HCT116 (cell line): ENCODE measurements around the gene ZNF236. TPM values are rescaled to one million over a fixed set of nuclear protein-coding genes. Genes with fewer than 3 reads are reported as not detected.

ENCODE experiments used
- ATAC-seq: fragments of 200-7000 bp; cut with Tn5 transposase; 2 replicates; pipeline ENCODE4 v1.9.1; 2020; ENCODE audit warnings: mild to moderate bottlenecking, moderate library complexity
- BruUV-seq: library from RNA; stranded (reverse); fragments of 400-500 nt; replicated peaks from 2 replicates; lab custom pipeline; 2021; lab: Mats Ljungman, UMichigan
- CTCF ChIA-PET: fragments of 300-600 bp; sonication (Branson Sonifier 250); formaldehyde crosslinking; loops from one replicate; lab custom pipeline; 2021; ENCODE audit warnings: antibody characterized with exemption; lab: Charles Lee
- POLR2A ChIA-PET: fragments of 300-600, 350-600 bp; sonication (Branson Sonifier 250); formaldehyde crosslinking; loops from one replicate; lab custom pipeline; 2021; ENCODE audit warnings: antibody characterized with exemption; lab: Charles Lee
- RAD21 ChIA-PET, 2 experiments: fragments of 300-600 bp; sonication (Branson Sonifier 250); formaldehyde crosslinking; loops; one replicate each; lab custom pipeline; 2023; ENCODE audit warnings: low total read pairs in 2 of 2; ENCODE audit not compliant: uncharacterized antibody in 2 of 2, unreplicated experiment in 2 of 2, low non-redundant PET in 1 of 2; lab: Charles Lee
- DNase-seq: peaks from one replicate; pipeline ENCODE4 v3.0.0-alpha.2; 2010; ENCODE audit warnings: low read depth, low spot score
- H2AFZ ChIP-seq: fragments of 200-600 bp; shearing (Covaris generic), sonication (generic); 2 replicates; pipeline ENCODE4 v1.6.1; 2017; ENCODE audit warnings: low read depth, mixed run types, mixed read lengths, antibody characterized with exemption, low read length; ENCODE audit not compliant: poor library complexity, severe bottlenecking
- H3K27ac ChIP-seq: 2 replicates; pipeline ENCODE4 v1.5.1; 2012; ENCODE audit warnings: low read depth, low read length
- H3K27me3 ChIP-seq: fragments of 200-600 bp; sonication (generic); 2 replicates; pipeline ENCODE4 v1.6.1; 2016; ENCODE audit warnings: mixed run types, low read length, mixed read lengths; ENCODE audit not compliant: insufficient read depth
- H3K36me3 ChIP-seq, 2 experiments: fragments of 200-500 bp in 1 of 2; fragments of 200-600 bp in 1 of 2; sonication (Bioruptor generic) in 1 of 2; sonication (generic) in 1 of 2; 2 replicates each; pipeline versions ENCODE4 v1.5.1 to v1.6.1; 2014 to 2016; ENCODE audit warnings: low read length in 2 of 2, inconsistent platforms in 1 of 2, mixed read lengths in 1 of 2, mixed run types in 1 of 2; ENCODE audit not compliant: insufficient read depth in 2 of 2, control insufficient read depth in 1 of 2
- H3K4me1 ChIP-seq, 2 experiments: fragments of 200-600 bp in 1 of 2; sonication (generic) in 1 of 2; 2 replicates each; pipeline versions ENCODE4 v1.5.1 to v1.6.1; 2012 to 2017; ENCODE audit warnings: low read length in 2 of 2, inconsistent platforms in 1 of 2, mild to moderate bottlenecking in 1 of 2, mixed read lengths in 1 of 2, mixed run types in 1 of 2, moderate library complexity in 1 of 2; ENCODE audit not compliant: insufficient read depth in 2 of 2, control insufficient read depth in 1 of 2
- H3K4me2 ChIP-seq: fragments of 200-600 bp; sonication (generic); 2 replicates; pipeline ENCODE4 v1.6.1; 2017; ENCODE audit warnings: mixed run types, low read length, mixed read lengths
- H3K4me3 ChIP-seq, 2 experiments: fragments of 200-600 bp in 1 of 2; sonication (generic) in 1 of 2; replicated peaks in 1 of 2; 2 replicates each; pipeline ENCODE4 v1.5.1; 2011 to 2016; ENCODE audit warnings: low read length in 2 of 2, control low read depth in 1 of 2, low read depth in 1 of 2, mild to moderate bottlenecking in 1 of 2, mixed read lengths in 1 of 2, mixed run types in 1 of 2
- H3K79me2 ChIP-seq: fragments of 200-600 bp; sonication (generic); 2 replicates; pipeline ENCODE4 v1.6.1; 2017; ENCODE audit warnings: mild to moderate bottlenecking, mixed run types, low read length, moderate library complexity, mixed read lengths; ENCODE audit not compliant: insufficient read depth
- H3K9ac ChIP-seq: fragments of 200-600 bp; sonication (generic); 2 replicates; pipeline ENCODE4 v1.6.1; 2016; ENCODE audit warnings: low read length, mixed read lengths
- H3K9me2 ChIP-seq: fragments of 200-600 bp; sonication (generic), shearing (Covaris generic); 2 replicates; pipeline ENCODE4 v1.6.1; 2017; ENCODE audit warnings: mixed run types, mild to moderate bottlenecking, moderate library complexity; ENCODE audit not compliant: insufficient read depth
- H3K9me3 ChIP-seq, 2 experiments: fragments of 200-500 bp in 1 of 2; fragments of 200-600 bp in 1 of 2; sonication (Bioruptor generic) in 1 of 2; sonication (generic) in 1 of 2; 2 replicates each; pipeline ENCODE4 v1.6.1; 2014 to 2017; ENCODE audit warnings: low read length in 2 of 2, mixed read lengths in 2 of 2, inconsistent platforms in 1 of 2, low read depth in 1 of 2, mild to moderate bottlenecking in 1 of 2, mixed run types in 1 of 2, moderate library complexity in 1 of 2; ENCODE audit not compliant: control insufficient read depth in 1 of 2, insufficient read depth in 1 of 2
- H4K20me1 ChIP-seq: fragments of 200-600 bp; sonication (generic), shearing (Covaris generic); 2 replicates; pipeline ENCODE4 v1.6.1; 2017; ENCODE audit warnings: mixed run types, mild to moderate bottlenecking, moderate library complexity; ENCODE audit not compliant: insufficient read depth
- CEBPB ChIP-seq: IDR thresholded peaks from 2 replicates; pipeline ENCODE4 v1.6.1; 2012; ENCODE audit warnings: low read depth
- EGR1 ChIP-seq: IDR thresholded peaks from 2 replicates; pipeline ENCODE4 v1.6.1; 2012; ENCODE audit warnings: low read depth
- EZH2phosphoT487 ChIP-seq: fragments of 200-600 bp; IDR thresholded peaks from 2 replicates; pipeline ENCODE4 v1.6.1; 2018; ENCODE audit warnings: antibody characterized with exemption, borderline replicate concordance
- POLR2A ChIP-seq: IDR thresholded peaks from 2 replicates; pipeline ENCODE4 v1.7.0; 2011; ENCODE audit warnings: borderline replicate concordance; ENCODE audit not compliant: insufficient read depth, insufficient read length; ENCODE audit errors: extremely low read depth
- SP1 ChIP-seq: IDR thresholded peaks from 2 replicates; pipeline ENCODE4 v1.6.1; 2012; ENCODE audit warnings: low read depth
- TCF7L2 ChIP-seq: IDR thresholded peaks from 2 replicates; pipeline ENCODE4 v1.7.0; 2011; ENCODE audit warnings: borderline replicate concordance, inconsistent platforms; ENCODE audit not compliant: insufficient read depth, insufficient read length; ENCODE audit errors: extremely low read depth
- YY1 ChIP-seq: IDR thresholded peaks from 2 replicates; pipeline ENCODE4 v1.6.1; 2011; ENCODE audit warnings: low read length, low read depth, moderate library complexity, mild to moderate bottlenecking; ENCODE audit not compliant: insufficient replicate concordance; ENCODE audit errors: extremely low read depth
- ZBTB33 ChIP-seq: IDR thresholded peaks from 2 replicates; pipeline ENCODE4 v1.6.1; 2011; ENCODE audit warnings: mild to moderate bottlenecking, low read length, moderate library complexity; ENCODE audit not compliant: insufficient replicate concordance; ENCODE audit errors: extremely low read depth
- ZNF274 ChIP-seq: fragments of 200-500 bp; sonication (Bioruptor generic); IDR thresholded peaks from 2 replicates; pipeline ENCODE4 v1.6.1; 2014; ENCODE audit warnings: mild to moderate bottlenecking, low read depth, low read length, inconsistent platforms
- intact Hi-C: fragments of 100-400 bp; cut with micrococcal nuclease; formaldehyde crosslinking; loops from 2 replicates; pipeline ENCODE4 v1.10.0; 2022
- total RNA-seq: library from RNA; stranded (reverse); gene quantifications from one replicate; pipeline ENCODE4 v1.2.1, GENCODE V29; 2021; ENCODE audit not compliant: unreplicated experiment

Gene ZNF236
- total RNA-seq, 1 experiment from 2014 or later = 15.0 TPM

GRCh38 chr18:76908277-76908676, 85.9 kb downstream of the ZNF236 start (continued):
- TF ChIP-seq ZBTB33 (no peak), SP1 (no peak), EZH2phosphoT487 (no peak), POLR2A (no peak), EGR1 (no peak), TCF7L2 (no peak)

- CTCF ChIA-PET = no interaction called here
- TF ChIP-seq ZNF274 (no peak), YY1 (no peak), CEBPB (no peak)
- Histone ChIP-seq H2AFZ (no peak overlapping the region), H3K36me3 (peaks cover 5 to 16% of the 10 kb centered on the region in 2 experiments; a peak in 2 of 4 replicates), H3K27ac (no peak overlapping the region), H3K9me3 (no peaks in the 10 kb centered on the region), H3K4me2 (no peak overlapping the region), H3K27me3 (no peaks in the 10 kb centered on the region), H3K4me1 (no peaks in the 10 kb centered on the region), H3K9me2 (no peaks in the 10 kb centered on the region), H3K9ac (no peak overlapping the region), H4K20me1 (no peaks in the 10 kb centered on the region), H3K79me2 (no peaks in the 10 kb centered on the region), H3K4me3 (no peak overlapping the region)
- intact Hi-C loops = no loop called here
- RAD21 ChIA-PET = no interaction called here
- POLR2A ChIA-PET = no interaction called here
- no peak for DNase-seq
- no TSS peak for BruUV-seq
- no peak for ATAC-seq
These were observed 87.1 kb downstream of the ZNF236 start for GRCh38 chr18:76909439-76909838.
